ENCODE data around the gene KLK14.

GRCh38 chr19:51127032-51127431, 44.3 kb upstream of the KLK14 start:
- TF ChIP-seq CTCF (IDR thresholded peaks at IDR 0.05; ENCODE audit: insufficient read depth, low read depth, low read length) (no peak), EZH2 (IDR thresholded peaks at IDR 0.05; ENCODE audit: insufficient read depth, low read length) (no peak)

Measured in astrocyte (in vitro differentiated cells and primary cell).